Endodermal cell (in vitro differentiated cells): ENCODE data around the gene ATF3. TPM values are rescaled to one million over a fixed set of nuclear protein-coding genes. Genes with fewer than 3 reads are reported as not detected.

ENCODE experiments used
- DNase-seq: peaks from one replicate; pipeline ENCODE4 v3.0.0-alpha.2; 2017
- H3K27ac ChIP-seq: 2 replicates; pipeline ENCODE4 v1.5.1; 2013; ENCODE audit warnings: mild to moderate bottlenecking, low read depth, low read length, moderate library complexity
- H3K27me3 ChIP-seq: 2 replicates; pipeline ENCODE4 v1.6.1; 2013; ENCODE audit warnings: mild to moderate bottlenecking, low read length, moderate library complexity; ENCODE audit not compliant: insufficient read depth, control insufficient read depth, poor library complexity, severe bottlenecking
- H3K36me3 ChIP-seq: 2 replicates; pipeline ENCODE4 v1.7.0; 2013; ENCODE audit warnings: mild to moderate bottlenecking, low read length, moderate library complexity; ENCODE audit not compliant: control insufficient read depth, insufficient read depth
- H3K4me1 ChIP-seq: one replicate; pipeline ENCODE4 v1.7.0; 2013; ENCODE audit warnings: low read length; ENCODE audit not compliant: control insufficient read depth, insufficient read depth
- H3K4me3 ChIP-seq: 2 replicates; pipeline ENCODE4 v1.5.1; 2013; ENCODE audit warnings: mild to moderate bottlenecking, low read length, moderate library complexity
- H3K9ac ChIP-seq: 2 replicates; pipeline ENCODE4 v1.6.1; 2013; ENCODE audit warnings: mild to moderate bottlenecking, low read length, moderate library complexity; ENCODE audit not compliant: poor library complexity, severe bottlenecking; ENCODE audit errors: extremely low read depth
- H3K9me3 ChIP-seq: 2 replicates; pipeline ENCODE4 v1.6.1; 2013; ENCODE audit warnings: mild to moderate bottlenecking, low read length, moderate library complexity; ENCODE audit not compliant: control insufficient read depth
- H3K27ac Mint-ChIP-seq: 2 replicates; pipeline ENCODE4 v1.8.0; 2020; ENCODE audit warnings: mixed read lengths
- H3K27me3 Mint-ChIP-seq: 2 replicates; pipeline ENCODE4 v1.8.0; 2021; ENCODE audit warnings: mild to moderate bottlenecking, mixed read lengths; ENCODE audit not compliant: insufficient read depth
- H3K36me3 Mint-ChIP-seq: 2 replicates; pipeline ENCODE4 v1.8.0; 2020; ENCODE audit warnings: low read depth, mixed read lengths
- H3K4me1 Mint-ChIP-seq: 2 replicates; pipeline ENCODE4 v1.8.0; 2020; ENCODE audit warnings: mixed read lengths
- H3K4me3 Mint-ChIP-seq: 2 replicates; pipeline ENCODE4 v1.8.0; 2020; ENCODE audit warnings: mild to moderate bottlenecking, moderate library complexity, mixed read lengths
- H3K9me3 Mint-ChIP-seq: 2 replicates; pipeline ENCODE4 v1.8.0; 2020; ENCODE audit warnings: mild to moderate bottlenecking, mixed read lengths
- CTCF ChIP-seq: fragments of 200-600 bp; sonication (generic); conservative IDR thresholded peaks from 2 replicates; pipeline ENCODE4 v1.5.0; 2021; ENCODE audit warnings: antibody characterized with exemption, mild to moderate bottlenecking
- WGBS, 2 experiments: methylation state at CpG; one replicate each; pipeline versions ENCODE4 v1.1.5 to v1.1.7; 2013; ENCODE audit warnings: missing lambda C conversion rate in 2 of 2, mixed read lengths in 1 of 2; ENCODE audit not compliant: insufficient coverage in 1 of 2, insufficient read length in 1 of 2; 5-methylcytosine and 5-hydroxymethylcytosine counted together
- total RNA-seq, 2 donors: library from RNA; stranded (reverse); fragmentation: NEBNext Ultra II Directional in 1 of 2; extraction: Animal tissue kit (Norgen Biotek cat#: 25700) in 1 of 2; gene quantifications; 2 replicates in 1 of 2; 3 replicates in 1 of 2; pipeline ENCODE4 v1.2.1, GENCODE V29; 2021

The ATF3 gene
- total RNA-seq, 2 donors from 2014 or later = 12.6 to 24.0 TPM

DNA sequence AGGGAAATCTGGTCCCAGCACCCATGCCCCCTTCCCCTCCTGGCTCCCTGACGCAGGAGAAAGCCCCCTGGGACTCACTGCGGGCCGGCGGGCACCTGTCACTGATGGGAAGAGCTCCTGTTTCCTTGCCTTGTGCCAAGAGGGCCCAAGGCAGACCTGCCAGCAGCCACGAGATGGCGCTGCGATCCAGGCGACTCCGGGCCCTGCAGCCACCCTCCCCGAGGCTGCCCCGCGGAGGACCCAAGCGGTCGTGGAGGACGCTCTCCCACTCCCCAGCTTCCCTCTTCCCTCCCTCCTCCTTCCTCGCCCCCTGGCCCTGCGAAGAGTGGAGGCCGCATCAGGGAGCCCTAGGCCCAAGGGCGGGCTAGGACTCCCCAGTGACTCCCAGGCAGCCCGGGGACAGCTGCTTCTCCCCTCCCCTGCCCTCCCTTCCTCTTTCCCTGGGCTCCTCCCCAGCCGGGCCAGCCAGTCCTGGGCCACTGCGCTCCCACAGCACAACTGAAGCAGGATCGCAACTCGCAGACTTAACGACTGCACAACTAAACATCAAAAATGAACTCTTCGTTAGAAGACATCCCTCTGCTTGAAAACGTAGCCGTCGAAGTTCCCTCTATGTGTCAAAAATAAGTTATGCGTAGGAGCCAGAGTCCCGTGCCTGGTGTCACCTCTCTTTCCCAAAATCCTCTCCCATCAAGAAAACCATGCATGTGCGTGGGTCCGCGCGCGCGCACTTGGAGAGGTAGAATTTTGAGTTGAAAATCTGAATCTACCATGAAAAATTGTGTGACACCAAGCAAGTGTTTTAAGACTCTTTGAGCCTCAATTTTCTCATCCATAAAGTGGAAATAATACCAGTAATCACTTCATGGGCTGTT lies 56.9 kb downstream of the ATF3 start:
- Histone ChIP-seq H3K36me3 (no peaks in the 10 kb centered on the region), H3K27ac (no peak overlapping the region), H3K4me3 (peak overlapping the region; percentile 74), H3K27me3 (no peaks in the 10 kb centered on the region), H3K9me3 (no peaks in the 10 kb centered on the region), H3K9ac (no peak overlapping the region), H3K4me1 (peaks cover 21% of the 10 kb centered on the region)
- WGBS, 2 experiments = 16 to 34% methylated on average over 14 to 37 of the region's 37 CpGs
- Mint-ChIP-seq H3K4me1 (peaks cover 30% of the 10 kb centered on the region), H3K4me3 (peak overlapping the region; percentile 68), H3K9me3 (no peaks in the 10 kb centered on the region), H3K27ac (peak overlapping the region; percentile 55), H3K27me3 (peaks cover 30% of the 10 kb centered on the region), H3K36me3 (no peaks in the 10 kb centered on the region)
- DNase-seq = peak; percentile 95
- TF ChIP-seq CTCF = peak; percentile 99

- Histone ChIP-seq H3K27me3 (no peaks in the 10 kb centered on the region), H3K4me3 (no peak overlapping the region), H3K27ac (no peak overlapping the region), H3K9me3 (no peaks in the 10 kb centered on the region), H3K36me3 (no peaks in the 10 kb centered on the region), H3K4me1 (peaks cover 25% of the 10 kb centered on the region), H3K9ac (no peak overlapping the region)
- Mint-ChIP-seq H3K27me3 (peaks cover 25% of the 10 kb centered on the region), H3K4me1 (peaks cover 34% of the 10 kb centered on the region), H3K36me3 (no peaks in the 10 kb centered on the region), H3K27ac (no peak overlapping the region), H3K4me3 (peak overlapping the region; percentile 68), H3K9me3 (no peaks in the 10 kb centered on the region)
- DNase-seq = peak; percentile 52
- TF ChIP-seq CTCF = no peak
- WGBS, 2 experiments = 72 to 83% methylated on average over 7 to 10 of the region's 10 CpGs
These were observed 57.7 kb downstream of the ATF3 start for GRCh38 chr1:212666116-212666775.

DNA sequence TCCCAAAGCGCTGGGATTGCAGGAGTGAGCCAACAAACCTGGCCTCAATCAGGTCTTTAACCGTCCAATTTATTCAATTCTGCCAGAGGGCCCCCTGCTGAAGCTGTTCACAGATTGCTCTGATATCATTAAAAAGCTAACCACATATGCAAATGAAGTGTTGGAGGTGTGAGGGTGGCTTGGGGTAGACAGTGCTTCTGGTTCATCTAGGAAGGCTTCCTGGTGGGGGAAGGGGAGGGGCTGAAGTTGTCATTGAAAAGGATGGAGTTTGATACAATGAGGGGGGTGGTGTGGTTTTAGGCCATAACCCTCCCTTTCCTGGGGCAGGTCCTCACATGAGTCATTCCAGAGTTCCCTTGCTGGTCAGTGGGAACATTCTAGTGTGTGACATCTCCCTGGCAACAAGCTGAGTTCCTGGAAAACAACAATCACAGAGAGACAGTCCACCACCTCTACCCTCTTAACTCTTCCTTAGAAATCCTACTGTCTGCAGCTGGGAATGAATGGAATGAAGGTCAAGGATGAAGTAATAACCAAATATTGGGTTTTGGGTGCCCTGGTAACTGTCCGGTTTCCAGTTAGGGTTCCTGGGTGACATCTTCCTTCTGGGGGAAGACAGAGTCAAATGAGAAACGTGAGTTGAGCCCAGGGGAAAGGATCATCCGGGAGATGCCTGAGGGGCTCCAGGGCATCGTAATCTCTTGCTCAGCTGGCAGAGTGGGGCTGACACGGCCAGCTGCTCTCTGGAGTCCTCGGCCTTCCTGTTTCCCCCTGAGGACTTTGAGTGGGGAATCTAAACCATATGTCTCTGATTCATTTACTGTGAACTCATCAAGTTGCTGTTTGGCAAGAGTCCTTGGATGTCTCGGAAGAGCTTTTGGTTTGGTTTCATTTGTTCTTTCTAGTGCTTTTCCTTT lies 58.9 kb downstream of the ATF3 start:
- H3K4me3 Mint-ChIP-seq = no peak overlapping the region
- peak overlapping the region; percentile 38 for H3K27ac Mint-ChIP-seq
- H3K9me3 ChIP-seq = no peaks in the 10 kb centered on the region
- no peak for TF ChIP-seq CTCF
- H3K27me3 Mint-ChIP-seq = peaks cover 19% of the 10 kb centered on the region
- H3K4me1 ChIP-seq = peaks cover 33% of the 10 kb centered on the region
- H3K9me3 Mint-ChIP-seq = no peaks in the 10 kb centered on the region
- no peaks in the 10 kb centered on the region for H3K36me3 ChIP-seq
- H3K27me3 ChIP-seq = no peaks in the 10 kb centered on the region
- H3K27ac ChIP-seq = peak overlapping the region; percentile 60
- DNase-seq = peak; percentile 78
- peaks cover 43% of the 10 kb centered on the region for H3K4me1 Mint-ChIP-seq
- H3K4me3 ChIP-seq = no peak overlapping the region
- WGBS, 2 experiments = 78 to 83% methylated on average over 6 to 9 of the region's 9 CpGs
- H3K9ac ChIP-seq = peak overlapping the region; percentile 12
- no peaks in the 10 kb centered on the region for H3K36me3 Mint-ChIP-seq
